ENCODE measurements around the gene AGAP1.

DNA sequence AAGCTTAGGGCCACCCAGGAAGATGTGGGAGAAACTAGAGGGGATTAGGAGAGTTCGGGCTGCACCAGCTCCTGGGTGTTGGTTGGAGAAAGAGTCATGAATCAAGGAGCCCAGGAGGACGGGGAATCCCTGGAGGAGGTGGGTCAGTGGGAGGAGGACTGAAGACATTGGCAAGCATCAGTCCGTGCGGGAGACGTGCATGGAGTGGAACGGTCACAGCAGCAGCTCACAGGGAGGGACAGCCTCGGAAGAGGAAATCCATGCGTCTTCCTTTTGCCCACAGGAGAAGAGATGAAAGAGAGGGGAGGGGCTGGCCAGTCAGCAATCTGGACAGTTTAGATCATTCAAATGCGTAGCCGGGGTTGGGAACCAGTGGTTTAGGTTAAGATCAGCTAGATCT lies 495.7 kb downstream of the AGAP1 start:
- TF ChIP-seq, protein P1, sequence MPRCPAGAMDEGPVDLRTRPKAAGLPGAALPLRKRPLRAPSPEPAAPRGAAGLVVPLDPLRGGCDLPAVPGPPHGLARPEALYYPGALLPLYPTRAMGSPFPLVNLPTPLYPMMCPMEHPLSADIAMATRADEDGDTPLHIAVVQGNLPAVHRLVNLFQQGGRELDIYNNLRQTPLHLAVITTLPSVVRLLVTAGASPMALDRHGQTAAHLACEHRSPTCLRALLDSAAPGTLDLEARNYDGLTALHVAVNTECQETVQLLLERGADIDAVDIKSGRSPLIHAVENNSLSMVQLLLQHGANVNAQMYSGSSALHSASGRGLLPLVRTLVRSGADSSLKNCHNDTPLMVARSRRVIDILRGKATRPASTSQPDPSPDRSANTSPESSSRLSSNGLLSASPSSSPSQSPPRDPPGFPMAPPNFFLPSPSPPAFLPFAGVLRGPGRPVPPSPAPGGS (IDR thresholded peaks at IDR 0.05), result no peak
- TF ChIP-seq RAD21 (conservative IDR thresholded peaks at IDR 0.05 in 1 of 2, IDR thresholded peaks at IDR 0.05 in 1 of 2) (no peak), GATA3 (IDR thresholded peaks at IDR 0.05; ENCODE audit: borderline replicate concordance) (no peak)
- TF ChIP-seq, protein P2, sequence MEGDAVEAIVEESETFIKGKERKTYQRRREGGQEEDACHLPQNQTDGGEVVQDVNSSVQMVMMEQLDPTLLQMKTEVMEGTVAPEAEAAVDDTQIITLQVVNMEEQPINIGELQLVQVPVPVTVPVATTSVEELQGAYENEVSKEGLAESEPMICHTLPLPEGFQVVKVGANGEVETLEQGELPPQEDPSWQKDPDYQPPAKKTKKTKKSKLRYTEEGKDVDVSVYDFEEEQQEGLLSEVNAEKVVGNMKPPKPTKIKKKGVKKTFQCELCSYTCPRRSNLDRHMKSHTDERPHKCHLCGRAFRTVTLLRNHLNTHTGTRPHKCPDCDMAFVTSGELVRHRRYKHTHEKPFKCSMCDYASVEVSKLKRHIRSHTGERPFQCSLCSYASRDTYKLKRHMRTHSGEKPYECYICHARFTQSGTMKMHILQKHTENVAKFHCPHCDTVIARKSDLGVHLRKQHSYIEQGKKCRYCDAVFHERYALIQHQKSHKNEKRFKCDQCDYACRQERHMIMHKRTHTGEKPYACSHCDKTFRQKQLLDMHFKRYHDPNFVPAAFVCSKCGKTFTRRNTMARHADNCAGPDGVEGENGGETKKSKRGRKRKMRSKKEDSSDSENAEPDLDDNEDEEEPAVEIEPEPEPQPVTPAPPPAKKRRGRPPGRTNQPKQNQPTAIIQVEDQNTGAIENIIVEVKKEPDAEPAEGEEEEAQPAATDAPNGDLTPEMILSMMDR (IDR thresholded peaks at IDR 0.05), result no peak

All from A549 (cell line).